ENCODE measurements around the gene HAUS1.

DNA sequence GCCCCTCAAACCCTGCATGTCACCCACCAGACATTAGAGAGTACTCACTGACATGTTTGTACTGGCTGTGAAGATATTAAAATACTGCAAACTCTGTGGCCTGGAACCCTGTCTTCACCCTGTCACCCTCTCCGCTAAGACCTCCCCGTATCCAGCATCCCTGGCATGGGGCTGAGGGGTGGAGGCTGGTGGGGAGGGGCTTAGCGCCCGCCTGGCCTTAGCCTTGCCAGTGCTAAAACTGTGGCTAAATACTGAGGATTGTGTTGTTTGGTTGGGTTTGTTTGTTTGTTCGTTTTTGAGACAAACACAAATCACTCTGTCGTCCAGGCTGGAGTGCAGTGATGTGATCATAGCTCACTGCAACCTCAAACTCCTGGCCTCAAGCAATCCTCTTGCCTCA, 34.0 kb upstream of the HAUS1 start:
- TF ChIP-seq EZH2 (IDR thresholded peaks at IDR 0.05; ENCODE audit: insufficient read depth, poor library complexity, severe bottlenecking) (no peak), EZH2phosphoT487 (IDR thresholded peaks at IDR 0.05; ENCODE audit: insufficient read depth, low read depth) (no peak)

Data from GM23248 (cell line).